HG03469 (cell line): Measurements from ENCODE around the gene NGEF.
"Not testable (repeated sequence)": the region's sequence is repeated elsewhere in the genome, so short reads cannot be mapped to it uniquely, and the experiment has no call there.

Source experiments
- ATAC-seq: cut with Tn5 transposase; IDR thresholded peaks from one replicate; pipeline ENCODE4 v1.9.1; 2021; ENCODE audit warnings: mild to moderate bottlenecking, moderate library complexity, moderate number of reproducible peaks; ENCODE audit not compliant: unreplicated experiment

NGEF gene

DNA sequence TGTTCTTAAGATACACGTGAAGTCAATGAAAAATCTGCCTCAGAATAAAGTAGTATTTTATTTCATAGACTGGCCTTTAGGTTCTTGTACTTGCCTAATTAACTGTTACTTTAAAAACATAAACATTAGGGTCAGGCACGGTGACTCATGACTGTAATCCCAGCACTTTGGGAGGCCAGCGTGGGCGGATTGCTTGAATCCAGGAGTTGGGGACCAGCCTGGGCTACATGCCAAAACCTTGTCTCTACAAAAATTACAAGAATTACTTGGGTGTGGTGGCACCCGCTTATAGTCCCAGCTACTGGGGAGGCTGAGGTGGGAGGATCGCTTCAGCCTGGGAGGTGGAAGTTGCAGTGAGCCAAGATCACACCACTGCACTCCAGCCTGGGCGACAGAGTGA, 159.0 kb downstream of the NGEF start:
- ATAC-seq, result no peak

DNA sequence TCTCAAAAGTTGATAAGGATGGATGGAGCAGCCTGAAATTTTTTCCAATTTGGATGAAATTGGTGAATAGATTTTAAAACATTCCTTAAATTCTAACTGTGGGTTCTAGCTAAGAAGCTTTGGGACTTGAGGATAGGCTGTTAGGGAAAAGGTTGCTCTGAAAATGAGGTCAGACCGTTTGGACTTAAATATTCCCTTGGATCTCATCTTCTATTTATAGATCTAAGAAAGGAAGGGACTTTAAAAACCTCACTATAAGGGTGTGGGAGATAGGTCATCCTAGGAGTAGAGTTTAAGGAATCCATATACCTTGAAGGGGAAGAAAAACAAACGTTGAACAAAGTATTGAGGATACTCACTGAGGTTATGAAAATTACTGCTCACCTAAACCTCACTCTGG, 160.4 kb downstream of the NGEF start:
- ATAC-seq, result no peak

DNA sequence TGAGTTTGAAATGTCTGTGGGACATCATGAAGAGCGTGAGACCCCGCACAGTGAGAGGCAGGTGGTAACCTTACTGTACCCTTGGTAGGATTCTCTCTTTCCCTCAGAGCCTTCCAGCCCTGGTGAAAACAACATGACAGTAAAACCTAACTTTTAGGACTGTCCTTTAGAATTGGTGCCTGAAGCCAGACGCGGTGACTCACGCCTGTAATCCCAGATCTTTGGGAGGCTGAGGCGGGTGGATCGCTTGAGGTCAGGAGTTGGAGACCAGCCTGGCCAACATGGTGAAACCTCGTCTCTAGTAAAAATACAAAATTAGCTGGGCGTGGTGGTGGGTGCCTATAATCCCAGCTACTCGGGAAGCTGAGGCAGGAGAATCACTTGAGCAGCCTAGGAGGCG, 161.0 kb downstream of the NGEF start:
- not testable (repeated sequence) for ATAC-seq

DNA sequence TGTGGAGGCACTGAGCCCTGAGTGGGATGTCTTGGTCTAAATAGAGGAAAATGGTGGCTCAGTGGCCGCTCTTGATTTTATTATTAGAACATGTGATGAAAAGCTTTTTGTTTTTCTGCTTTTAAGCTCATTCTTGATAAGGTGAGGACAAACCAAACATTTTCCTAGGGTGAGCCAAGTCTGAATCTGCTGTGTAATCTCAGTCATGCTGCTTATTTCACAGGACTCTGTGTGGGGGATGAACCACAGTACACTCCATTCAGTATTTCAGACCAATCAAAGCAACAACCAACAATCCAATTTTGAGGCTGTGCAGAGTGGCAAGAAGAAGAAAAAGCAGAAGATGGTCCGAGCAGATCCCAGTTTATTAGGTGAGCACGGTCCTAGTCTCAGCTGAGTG, 163.0 kb downstream of the NGEF start:
- no peak for ATAC-seq

DNA sequence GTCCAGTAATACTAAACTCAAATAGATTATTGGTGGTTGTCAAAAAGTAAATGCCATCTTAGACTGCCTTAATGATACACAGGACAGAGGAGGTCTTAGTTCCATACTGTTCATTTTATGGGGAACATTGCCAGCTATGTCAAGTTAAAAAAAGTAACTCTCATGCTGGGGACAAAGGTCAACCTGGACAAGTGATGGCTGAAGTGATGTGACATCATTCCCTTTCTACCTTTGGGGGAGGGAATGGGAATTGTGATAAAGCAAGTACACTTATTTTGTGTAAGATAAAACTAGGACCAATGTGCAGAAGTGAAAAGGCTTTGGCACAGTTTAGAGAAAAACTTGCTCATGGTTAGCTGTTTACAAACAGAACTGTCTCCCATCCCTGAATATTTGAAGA, 167.0 kb downstream of the NGEF start:
- ATAC-seq, result no peak

DNA sequence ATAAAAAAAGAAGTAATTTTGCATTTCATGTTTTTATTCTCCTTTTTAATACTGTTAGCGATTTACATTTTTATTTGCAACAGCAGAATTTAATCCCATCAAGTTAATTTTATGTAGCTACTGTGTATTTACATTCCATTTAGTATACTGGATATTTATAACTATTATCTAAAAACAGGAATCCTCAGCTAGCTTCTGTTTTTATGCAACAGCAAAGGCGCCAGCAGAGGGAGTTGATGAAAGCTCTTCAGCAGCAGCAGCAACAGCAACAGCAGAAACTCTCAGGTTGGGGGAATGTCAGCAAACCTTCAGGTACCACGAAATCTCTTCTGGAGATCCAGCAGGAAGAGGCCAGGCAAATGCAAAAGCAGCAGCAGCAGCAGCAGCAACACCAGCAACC, 169.2 kb downstream of the NGEF start:
- no peak for ATAC-seq

DNA sequence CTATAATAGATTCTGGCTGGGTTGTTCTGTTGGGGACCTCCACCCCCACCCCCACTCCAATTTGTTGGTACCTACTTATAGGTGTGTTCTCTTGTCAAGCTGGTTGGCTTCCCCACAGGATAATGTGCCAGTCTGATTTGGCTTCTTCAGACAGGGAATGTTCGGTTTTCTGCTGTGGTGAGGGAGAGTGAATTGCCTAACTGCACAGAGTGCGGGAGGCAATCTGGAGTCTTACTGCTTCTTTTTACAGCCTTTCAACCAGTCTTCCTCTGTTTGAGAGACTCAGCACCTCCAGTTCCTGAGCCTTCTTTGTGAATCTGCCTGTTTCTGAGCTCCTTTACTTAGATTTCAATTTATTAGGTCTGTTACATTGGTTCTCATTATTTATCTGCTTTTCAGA, 170.4 kb downstream of the NGEF start:
- ATAC-seq, result no peak

DNA sequence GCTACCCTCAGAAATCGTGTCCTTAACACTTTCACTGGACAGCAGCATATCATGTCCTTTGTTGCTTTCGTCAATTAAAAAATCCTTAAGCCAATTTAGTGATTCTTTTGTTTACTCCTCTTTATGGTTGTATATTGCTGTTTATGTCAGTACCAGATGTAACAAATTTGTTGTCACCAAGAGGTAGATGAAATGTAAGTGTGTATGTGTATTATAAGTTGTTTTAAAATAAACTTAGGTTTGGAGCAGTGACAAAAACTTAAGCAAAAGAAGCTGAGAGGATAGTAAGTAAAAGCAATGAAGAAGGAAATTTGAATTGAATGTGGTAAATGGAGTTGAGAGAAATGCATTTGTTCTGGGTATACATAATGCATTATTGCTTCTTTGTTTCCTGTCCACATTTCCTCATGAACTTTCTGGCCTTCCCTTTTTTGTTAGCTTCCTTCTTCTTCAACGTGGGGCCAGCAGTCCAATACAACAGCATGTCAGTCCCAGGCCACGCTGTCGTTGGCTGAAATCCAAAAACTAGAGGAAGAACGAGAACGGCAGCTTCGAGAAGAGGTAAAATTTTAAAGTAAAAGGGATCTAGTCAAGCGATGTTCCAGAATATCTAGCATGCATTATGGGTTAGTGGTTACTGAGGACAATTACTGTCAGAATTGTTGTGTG, 173.5 kb downstream of the NGEF start:
- ATAC-seq, result no peak

DNA sequence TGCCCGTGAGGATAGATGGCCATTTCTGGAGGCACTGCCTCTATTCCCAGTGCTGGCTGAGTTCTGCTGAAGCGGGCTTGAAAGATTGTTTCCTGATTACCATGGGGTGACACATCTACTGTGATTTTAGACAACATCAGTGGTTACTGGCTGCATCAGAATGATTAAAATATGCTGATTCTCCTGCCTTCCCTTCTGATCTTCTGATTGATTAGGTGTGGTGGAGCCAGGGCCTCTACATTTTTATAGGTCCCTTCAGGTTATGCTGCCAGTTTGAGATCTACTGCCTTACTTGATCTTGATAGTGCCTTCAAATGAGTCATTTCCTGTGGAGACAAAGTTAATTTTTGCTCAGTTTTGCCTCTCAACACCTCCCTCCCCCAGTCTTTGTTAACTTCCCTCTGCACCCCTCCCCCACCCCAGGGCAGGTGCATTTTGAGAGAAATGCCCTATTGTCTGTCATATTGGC, 174.6 kb downstream of the NGEF start:
- no peak for ATAC-seq

DNA sequence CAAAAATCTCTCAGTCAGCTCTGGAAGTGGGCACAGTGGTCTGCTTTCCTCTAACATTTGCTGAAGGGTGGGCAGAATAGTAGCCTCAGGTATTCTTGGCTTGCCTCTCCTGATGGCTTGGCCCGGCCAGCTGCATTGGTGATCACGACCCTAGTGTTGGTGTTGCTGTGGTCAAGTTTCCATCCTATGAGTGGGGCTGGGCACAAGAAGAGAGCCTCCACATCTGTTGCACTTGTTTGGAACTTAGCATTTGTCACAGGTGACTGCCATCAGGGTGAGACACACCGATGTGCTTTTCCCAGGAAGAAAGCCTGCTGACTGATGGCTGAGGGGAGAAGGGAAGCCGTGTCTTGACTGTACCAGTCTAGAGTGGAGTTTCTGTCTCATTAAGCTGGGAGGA, 176.1 kb downstream of the NGEF start:
- no peak for ATAC-seq

DNA sequence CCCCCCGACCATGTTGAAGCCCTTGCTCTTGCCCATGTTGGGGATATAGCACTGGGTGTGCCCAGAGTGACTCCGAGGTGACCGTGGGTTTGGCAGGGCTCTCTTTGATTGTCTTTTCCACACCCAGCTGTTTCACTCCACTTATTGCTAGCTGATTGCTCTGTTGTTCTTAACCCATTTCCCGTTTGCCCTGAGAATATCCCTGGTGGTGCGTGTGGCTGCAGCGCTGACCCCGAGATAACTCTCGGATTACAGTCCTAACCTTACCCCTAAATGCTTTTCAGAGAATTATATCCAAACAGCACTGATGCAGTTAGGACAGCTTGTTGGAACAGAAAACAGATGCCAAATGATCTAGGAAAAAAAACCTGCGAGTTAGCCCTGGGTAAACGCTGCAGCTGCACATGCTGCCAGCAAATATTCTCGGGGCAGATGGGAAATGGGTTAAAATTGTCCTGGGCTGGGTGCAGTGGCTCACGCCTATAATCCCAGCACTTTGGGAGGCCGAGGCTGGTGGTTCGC, 177.3 kb downstream of the NGEF start:
- no peak for ATAC-seq

DNA sequence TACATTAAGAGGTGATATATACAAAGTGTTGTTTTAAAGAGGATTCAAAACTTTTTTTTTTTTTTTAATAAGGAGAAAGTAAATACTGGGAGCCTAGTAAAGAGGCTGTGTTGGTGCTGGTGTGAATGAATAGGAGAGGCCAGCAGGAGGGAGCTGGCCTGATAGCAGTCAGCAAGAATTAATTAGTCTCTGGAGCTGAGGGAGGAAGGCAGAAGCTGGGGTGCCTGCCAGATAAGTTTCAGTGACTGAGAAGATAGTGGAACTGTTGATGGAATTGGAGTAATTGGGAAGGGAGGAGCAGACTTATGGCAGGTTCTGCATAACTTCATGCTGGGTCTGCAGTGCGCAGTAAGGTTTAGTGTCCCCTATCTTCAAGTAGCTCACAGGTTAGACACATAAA, 179.2 kb downstream of the NGEF start:
- no peak for ATAC-seq

DNA sequence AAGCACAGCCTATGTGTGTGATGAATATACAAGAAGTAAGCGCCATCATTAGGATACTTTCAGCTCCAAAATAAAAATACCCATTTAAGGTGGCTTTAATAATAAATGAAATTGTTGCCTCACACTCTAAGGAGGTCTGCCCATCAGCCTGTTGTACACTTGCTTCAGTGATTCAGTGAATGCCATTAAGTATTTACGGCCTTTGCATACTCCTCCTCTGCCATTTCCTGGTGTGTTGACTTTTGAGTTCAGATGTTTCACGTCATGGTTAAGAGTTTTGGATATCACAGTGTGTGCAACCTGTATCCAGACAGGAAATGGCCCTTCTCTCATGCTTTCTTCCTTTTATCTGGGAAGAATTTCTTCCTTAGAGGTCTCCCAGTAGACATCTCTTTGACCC, 181.6 kb downstream of the NGEF start:
- no peak for ATAC-seq

DNA sequence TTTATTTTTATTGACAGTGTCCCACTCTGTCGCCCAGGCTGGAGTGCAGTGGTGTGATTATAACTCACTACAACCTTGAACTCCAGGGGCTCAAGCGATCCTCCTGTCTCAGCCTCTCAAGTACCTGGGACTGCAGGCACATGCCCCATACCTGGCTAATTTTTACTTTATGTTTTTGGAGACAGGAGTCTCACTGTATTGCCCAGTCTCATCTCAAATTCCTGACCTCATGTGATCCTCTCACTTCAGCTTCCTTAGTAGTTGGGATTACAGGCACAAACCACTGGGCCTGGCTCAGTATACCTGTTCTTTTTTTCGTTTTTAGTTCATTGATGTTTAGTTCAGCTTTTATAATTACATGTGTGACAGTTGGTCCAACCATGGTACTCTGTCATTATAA, 183.1 kb downstream of the NGEF start:
- ATAC-seq, result no peak
